22Rv1 (cell line): ENCODE results near the gene IMPDH1.

Source experiments
- H3K27ac ChIP-seq: fragments of 450-650 bp; 2 replicates; pipeline ENCODE4 v1.5.1; 2017
- ZFX ChIP-seq: fragments of 450-650 bp; IDR thresholded peaks from 2 replicates; pipeline ENCODE4 v1.6.1; 2017; ENCODE audit warnings: antibody characterized with exemption, borderline replicate concordance
- TF ChIP-seq, protein P1 (sequence below): fragments of 450-650 bp; IDR thresholded peaks from 2 replicates; pipeline ENCODE4 v1.5.1; 2017; ENCODE audit warnings: mild to moderate bottlenecking

Gene IMPDH1

GRCh38 chr7:128409596-128410450, at the start of gene IMPDH1:
IMPDH1 (minus strand) TSS chr7:128409982; CDS start chr7:128409901, 81 bp downstream.
- no peak for TF ChIP-seq ZFX
- TF ChIP-seq, protein P1, sequence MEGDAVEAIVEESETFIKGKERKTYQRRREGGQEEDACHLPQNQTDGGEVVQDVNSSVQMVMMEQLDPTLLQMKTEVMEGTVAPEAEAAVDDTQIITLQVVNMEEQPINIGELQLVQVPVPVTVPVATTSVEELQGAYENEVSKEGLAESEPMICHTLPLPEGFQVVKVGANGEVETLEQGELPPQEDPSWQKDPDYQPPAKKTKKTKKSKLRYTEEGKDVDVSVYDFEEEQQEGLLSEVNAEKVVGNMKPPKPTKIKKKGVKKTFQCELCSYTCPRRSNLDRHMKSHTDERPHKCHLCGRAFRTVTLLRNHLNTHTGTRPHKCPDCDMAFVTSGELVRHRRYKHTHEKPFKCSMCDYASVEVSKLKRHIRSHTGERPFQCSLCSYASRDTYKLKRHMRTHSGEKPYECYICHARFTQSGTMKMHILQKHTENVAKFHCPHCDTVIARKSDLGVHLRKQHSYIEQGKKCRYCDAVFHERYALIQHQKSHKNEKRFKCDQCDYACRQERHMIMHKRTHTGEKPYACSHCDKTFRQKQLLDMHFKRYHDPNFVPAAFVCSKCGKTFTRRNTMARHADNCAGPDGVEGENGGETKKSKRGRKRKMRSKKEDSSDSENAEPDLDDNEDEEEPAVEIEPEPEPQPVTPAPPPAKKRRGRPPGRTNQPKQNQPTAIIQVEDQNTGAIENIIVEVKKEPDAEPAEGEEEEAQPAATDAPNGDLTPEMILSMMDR, result 0 out of 2 replicates have a peak, but pooled peaks have one; percentile 3
- peak within 1 kb of the TSS; percentile 91 for H3K27ac ChIP-seq

DNA sequence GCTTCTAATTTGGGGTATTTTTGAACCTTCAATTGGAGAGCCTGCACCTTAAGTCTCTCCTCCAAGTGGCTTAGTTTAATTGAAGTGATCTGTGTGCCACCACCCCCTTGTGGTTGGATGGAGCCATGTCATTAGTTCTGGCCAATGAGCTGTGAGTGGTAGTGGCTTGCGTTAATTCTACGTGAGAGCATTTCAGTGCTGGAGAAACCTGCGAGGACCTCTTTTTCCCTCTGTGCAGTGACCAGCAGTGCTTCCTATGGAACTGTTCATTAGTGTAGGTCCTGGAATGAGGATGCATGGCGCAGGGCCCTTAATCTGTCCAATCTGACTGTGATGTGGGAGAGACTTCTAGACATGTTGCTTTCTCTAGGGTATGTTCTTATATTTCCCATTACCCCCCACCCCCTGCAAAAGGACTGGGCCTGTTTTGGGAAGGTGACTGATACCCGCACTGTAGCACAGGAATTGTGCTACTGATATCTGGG, 49.7 kb upstream of the IMPDH1 start:
- TF ChIP-seq ZFX, result no peak
- TF ChIP-seq, protein P1, result peak; percentile 96
- H3K27ac ChIP-seq, result peak overlapping the region; percentile 85

- no peak for TF ChIP-seq ZFX
- TF ChIP-seq, protein P1, result no peak
- peak overlapping the region; percentile 85 for H3K27ac ChIP-seq
These were observed 49.2 kb upstream of the IMPDH1 start for GRCh38 chr7:128458956-128459355.

DNA sequence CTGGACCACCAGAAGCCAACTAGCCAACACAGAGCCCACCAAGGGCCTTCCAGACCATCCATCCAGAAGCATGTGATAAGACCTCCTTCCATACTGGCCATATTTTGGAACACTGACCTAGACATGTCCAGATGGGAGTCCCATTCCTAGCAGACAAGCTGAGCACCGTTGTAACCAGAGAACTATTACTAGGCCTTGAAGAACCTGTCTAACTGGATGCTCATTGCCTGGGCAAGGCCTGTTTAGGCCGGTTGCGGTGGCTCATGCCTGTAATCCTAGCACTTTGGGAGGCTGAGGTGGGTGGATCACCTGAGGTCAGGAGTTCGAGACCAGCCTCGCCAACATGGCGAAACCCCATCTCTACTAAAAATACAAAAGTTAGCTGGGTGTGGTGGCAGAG, 47.6 kb upstream of the IMPDH1 start:
- H3K27ac ChIP-seq, result peak overlapping the region; percentile 85

DNA sequence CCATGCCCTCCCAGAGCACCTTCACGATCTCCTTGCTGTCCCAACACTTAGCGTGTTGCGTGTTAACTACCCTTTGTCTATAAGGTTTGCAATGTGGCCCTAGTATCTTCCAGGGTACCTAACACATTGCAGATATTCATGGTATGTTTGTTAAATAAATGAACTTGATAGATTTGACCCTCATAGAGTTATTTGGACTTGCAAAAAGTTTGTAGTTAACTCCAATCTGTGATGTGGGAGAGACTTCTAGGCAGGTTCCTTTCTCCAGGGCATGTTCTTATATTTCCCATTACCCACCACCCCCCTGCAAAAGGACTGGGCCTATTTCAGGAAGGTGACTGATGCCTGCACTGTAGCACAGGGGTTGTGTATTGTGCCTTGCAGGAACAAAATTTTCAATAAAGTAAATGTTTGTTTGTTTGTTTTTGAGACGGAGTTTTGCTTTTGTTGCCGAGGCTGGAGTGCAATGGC, 46.5 kb upstream of the IMPDH1 start:
- TF ChIP-seq, protein P1, result no peak
- no peak for TF ChIP-seq ZFX
- peak overlapping the region; percentile 85 for H3K27ac ChIP-seq

- TF ChIP-seq, protein P1, result no peak
- TF ChIP-seq ZFX, result no peak
- H3K27ac ChIP-seq, result peak within 1 kb of the TSS; percentile 85
These were observed 45.9 kb upstream of the IMPDH1 start, which contains the start of gene HILPDA for GRCh38 chr7:128455543-128456254. HILPDA (plus strand) TSS chr7:128455878; CDS start chr7:128457269, 1,391 bp downstream.

GRCh38 chr7:128454808-128455542, 45.2 kb upstream of the IMPDH1 start:
- H3K27ac ChIP-seq, result peak overlapping the region; percentile 85
- no peak for TF ChIP-seq ZFX
- TF ChIP-seq, protein P1, result no peak; the same call in none of the 2 replicates
